Activated CD4-positive, CD25-positive, alpha-beta regulatory T cell treated with anti-CD3 and anti-CD28 coated beads, Interleukin-2, amount 50 U/mL, for 24 hours (primary cell): Measurements from ENCODE around the gene UBE2E2.
A peak's percentile ranks its signal among the peaks of the same experiment; 100 is the strongest.

Experiments used
- ATAC-seq, 2 donors: fragments of 150-1000 bp; cut with Tn5 transposase; one replicate each; pipeline ENCODE4 v1.10.0; 2021; ENCODE audit warnings: mild to moderate bottlenecking in 1 of 2, moderate library complexity in 1 of 2

UBE2E2 gene

GRCh38 chr3:23396746-23397145 lies 193.6 kb downstream of the UBE2E2 start:
- ATAC-seq = no peak

DNA sequence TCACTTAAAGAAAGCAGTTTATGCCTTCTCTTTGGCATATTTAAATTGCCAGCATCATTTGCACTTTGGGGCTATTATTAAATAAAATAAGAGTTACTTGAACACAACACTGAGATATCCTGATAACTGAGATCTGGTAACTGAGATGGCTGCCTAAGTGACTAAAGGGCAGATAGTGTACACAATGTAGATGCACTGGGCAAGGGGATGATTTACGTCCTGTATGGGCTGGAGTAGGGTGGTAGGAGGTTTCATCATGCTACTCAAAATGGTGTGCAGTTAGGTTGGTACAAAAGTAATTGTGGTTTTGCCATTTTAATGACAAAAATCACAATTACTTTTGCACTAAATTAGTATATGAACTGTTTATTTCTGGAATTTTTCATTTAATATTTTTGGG lies 196.1 kb downstream of the UBE2E2 start:
- ATAC-seq = no peak

GRCh38 chr3:23402728-23403492 lies 199.8 kb downstream of the UBE2E2 start:
- no peak for ATAC-seq

DNA sequence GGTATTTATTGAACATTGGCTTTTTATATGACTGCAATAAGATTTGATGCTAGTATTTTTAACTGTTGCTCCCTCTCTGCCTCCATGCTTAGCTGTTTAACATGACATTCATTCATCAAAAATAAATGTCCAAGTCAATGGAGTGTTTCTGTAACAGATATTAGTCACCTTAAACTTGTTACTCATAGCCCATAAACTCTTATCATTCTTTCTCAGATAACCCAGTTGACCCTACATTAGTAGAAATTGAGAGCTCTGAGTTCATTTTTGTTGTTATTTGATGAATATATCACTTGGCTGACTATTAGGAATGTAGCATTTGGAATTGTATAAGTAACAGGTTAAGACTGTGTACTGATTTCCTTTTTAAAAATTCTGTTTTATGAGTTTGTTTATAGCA lies 201.1 kb downstream of the UBE2E2 start:
- ATAC-seq = no peak

- ATAC-seq = no peak
These were observed 202.0 kb downstream of the UBE2E2 start for GRCh38 chr3:23405081-23405480.

GRCh38 chr3:23406601-23407000 lies 203.5 kb downstream of the UBE2E2 start:
- no peak for ATAC-seq

- ATAC-seq = no peak
These were observed 214.9 kb downstream of the UBE2E2 start for GRCh38 chr3:23418026-23418425.

DNA sequence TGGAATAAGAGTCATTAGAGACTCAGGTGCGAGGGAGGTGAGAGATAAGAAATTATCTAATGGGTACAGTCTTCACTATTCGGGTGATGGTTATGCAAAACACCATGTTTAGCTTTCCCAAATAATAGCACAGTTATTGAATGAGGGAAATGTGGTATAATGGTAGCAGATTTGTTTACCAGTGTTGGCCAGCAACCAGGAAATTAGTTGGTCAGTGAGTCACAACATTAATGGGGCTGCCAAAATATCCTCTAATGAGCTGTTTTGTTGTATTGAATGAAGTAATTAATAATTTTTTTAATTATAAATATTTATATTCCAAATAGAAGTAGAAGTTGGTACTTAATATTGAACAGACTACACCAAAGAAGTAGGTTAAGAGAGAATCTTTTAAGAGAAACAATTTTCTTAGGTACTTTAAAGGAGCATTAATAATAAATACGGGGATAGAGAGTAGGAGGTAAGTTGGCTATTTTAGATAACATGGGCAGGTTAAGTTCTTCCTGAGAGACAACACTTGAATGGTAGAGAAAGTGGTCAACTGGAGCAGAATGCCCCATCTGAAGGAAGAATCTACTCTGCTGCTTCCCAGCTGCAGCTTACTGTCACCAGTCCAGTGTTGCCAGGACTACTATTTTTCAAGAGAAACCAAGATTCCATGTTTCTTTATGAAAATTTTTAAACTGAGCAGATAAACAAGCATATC lies 218.8 kb downstream of the UBE2E2 start:
- no peak for ATAC-seq

GRCh38 chr3:23422517-23422851 lies 219.4 kb downstream of the UBE2E2 start:
- no peak for ATAC-seq

- ATAC-seq = no peak
These were observed 222.3 kb downstream of the UBE2E2 start for GRCh38 chr3:23425410-23425809.

DNA sequence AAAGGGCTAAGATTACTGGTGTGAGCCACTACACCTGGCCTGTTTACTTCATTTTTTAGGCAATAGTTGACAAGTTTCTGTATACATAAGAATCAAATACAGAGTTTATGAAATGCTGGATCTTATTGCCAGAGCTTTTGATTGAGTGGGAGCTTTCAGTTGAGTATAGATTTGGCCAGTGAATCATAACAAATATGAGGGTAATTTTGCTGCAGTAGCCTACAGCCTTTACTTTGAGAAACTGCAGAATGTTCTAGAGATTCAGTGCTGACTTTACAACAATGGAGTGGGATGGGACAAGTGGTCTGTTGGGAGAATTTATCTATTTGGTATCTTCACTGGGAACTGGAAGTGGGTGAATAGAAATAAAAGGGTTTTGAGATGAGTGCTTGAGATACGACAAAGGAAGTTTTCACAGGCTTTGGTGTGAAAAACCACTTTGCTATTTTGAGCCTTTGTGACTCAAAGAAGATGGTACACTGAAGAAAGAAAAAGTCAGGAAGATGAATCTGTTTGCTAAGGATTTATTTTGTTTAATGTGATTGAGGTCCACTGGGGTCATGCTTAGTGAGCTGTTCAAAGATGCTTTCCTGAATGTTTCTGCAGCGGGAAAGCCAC lies 227.8 kb downstream of the UBE2E2 start:
- no peak for ATAC-seq

- no peak for ATAC-seq
These were observed 228.6 kb downstream of the UBE2E2 start for GRCh38 chr3:23431764-23432163.

DNA sequence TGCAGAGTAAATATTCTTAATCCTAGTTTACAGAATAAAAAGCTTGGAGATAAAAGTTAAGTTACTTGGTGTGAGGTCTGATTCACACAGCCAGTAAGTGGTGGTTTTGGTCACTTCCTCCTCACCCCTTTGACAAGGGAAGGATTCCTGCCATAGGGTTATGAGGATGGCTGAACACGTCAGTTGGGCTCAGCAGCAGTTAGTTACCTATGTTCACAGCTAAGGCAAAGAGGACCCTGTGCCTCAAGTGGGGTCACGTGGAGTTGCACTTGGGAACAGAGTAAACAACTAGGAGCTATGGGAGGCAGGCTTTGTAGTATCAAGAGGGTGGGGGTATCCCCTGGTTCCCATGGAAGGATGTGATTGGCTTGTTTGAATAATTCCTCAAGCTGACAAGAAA lies 232.2 kb downstream of the UBE2E2 start:
- no peak for ATAC-seq

- no peak for ATAC-seq
These were observed 232.8 kb downstream of the UBE2E2 start for GRCh38 chr3:23435904-23436303.

DNA sequence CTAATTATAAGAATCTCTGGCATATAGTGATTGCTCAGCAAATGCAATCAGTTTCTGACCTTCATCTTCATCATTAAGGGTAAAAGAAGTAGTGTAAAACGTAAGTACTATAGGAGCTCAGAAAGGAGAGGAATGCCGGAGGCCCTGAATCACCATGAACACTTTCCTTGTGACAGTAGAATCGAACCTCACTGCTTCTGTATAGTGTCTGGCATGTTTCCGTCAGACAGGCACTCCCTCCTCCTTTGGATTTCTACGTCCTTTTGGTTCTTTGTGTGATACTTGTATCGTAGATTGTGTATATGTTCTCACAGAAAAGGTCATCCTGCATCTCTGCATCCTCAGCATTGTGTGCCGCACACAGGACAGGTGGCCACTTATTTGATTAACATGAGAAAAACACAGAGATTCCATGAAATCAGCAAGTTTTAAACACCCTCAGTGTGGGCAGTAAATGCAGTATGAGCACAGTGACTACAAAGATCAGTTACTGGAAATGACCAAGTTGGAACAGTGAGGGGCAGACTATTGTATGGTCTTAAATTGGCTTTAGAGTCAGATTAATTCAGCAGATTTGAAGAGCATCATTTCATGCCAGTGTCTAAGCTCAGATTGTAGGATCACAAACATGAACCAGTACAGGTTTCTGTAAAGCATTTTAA lies 234.5 kb downstream of the UBE2E2 start:
- no peak for ATAC-seq

DNA sequence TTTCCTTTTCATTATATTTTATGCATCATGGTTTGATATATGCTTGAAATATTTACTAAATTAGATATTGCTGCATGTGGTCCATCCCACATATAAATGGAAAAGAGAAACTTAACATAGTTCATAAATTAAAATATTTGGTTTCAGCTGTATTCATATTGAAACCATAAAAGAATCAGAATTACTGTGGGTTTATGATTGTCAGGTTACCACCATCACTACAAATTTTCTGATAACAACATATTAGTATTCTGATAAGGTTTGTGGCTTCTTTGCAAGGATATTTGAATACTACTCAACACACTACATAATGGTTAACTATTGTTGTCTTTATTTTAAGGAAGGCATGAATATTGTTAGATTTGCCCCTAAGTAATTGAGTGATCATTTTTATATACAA lies 235.5 kb downstream of the UBE2E2 start:
- peak; percentile 54 to 58 for ATAC-seq

GRCh38 chr3:23439080-23439479 lies 236.0 kb downstream of the UBE2E2 start:
- ATAC-seq = no peak

- no peak for ATAC-seq
These were observed 237.5 kb downstream of the UBE2E2 start for GRCh38 chr3:23440416-23441294.

GRCh38 chr3:23442598-23443383 lies 239.7 kb downstream of the UBE2E2 start:
- ATAC-seq = peak in 1 of 2 donors; percentile 31

DNA sequence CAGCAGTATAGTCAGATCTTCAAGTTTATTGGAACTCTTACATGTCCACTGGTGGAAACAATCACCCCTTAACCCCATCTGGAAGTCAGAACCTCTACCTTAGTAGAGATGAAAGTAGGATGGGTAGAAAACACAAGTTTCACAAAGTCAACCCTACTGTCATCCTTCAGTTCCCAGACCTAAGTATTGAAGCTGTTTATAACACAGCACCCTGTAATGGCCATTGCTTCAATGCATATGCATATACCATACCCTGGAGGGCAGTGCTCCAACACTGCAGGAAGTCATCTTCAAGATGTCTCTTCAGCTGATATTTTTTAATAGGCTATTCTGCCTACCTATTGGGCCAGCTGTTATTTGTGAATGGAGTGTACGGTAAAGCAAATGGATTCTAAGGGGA lies 241.3 kb downstream of the UBE2E2 start:
- ATAC-seq = no peak

DNA sequence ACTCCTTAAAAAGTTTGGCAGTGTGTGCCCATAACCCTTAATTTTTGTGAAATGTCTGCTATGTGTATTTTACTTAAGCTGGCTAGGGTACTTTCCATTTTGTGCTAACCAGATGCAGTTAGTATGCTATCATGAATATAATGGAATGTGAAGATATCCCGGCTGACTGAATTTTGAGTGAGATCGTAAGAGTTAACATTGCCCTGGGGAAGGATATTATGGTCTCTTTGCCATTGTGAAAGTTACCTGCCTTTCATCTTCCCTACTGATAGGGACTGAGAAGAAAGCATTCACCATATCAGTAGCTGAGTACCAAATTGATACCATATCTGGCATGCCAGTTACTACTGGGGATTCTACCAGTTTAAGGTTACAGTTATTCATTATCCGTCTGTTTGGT lies 243.2 kb downstream of the UBE2E2 start:
- ATAC-seq = no peak
